ENCODE data around the gene FBN3. TPM values are rescaled to one million over a fixed set of nuclear protein-coding genes. Genes with fewer than 3 reads are reported as not detected.

FBN3 gene
- total RNA-seq, 1 donor, result not detected

- TF ChIP-seq CTCF (IDR thresholded peaks at IDR 0.05; ENCODE audit: insufficient read depth, low read length), result no peak
- no peak overlapping the region for H3K4me3 ChIP-seq (ENCODE audit: low read depth, low read length)
- DNase-seq (ENCODE audit: low read depth), result no peak
Measured at GRCh38 chr19:8045872-8046568, 103.4 kb downstream of the FBN3 start.

GRCh38 chr19:8044018-8044417 lies 105.4 kb downstream of the FBN3 start:
- no peak for TF ChIP-seq CTCF (IDR thresholded peaks at IDR 0.05; ENCODE audit: insufficient read depth, low read length)
- no peak for DNase-seq (ENCODE audit: low read depth)
- H3K4me3 ChIP-seq (ENCODE audit: low read depth, low read length), result no peak overlapping the region

GRCh38 chr19:8042900-8043299 lies 106.5 kb downstream of the FBN3 start:
- TF ChIP-seq CTCF (IDR thresholded peaks at IDR 0.05; ENCODE audit: insufficient read depth, low read length), result no peak
- H3K4me3 ChIP-seq (ENCODE audit: low read depth, low read length), result no peak overlapping the region
- DNase-seq (ENCODE audit: low read depth), result no peak

GRCh38 chr19:8041531-8041931 lies 107.9 kb downstream of the FBN3 start:
- no peak for TF ChIP-seq CTCF (IDR thresholded peaks at IDR 0.05; ENCODE audit: insufficient read depth, low read length)
- DNase-seq (ENCODE audit: low read depth), result no peak
- no peak overlapping the region for H3K4me3 ChIP-seq (ENCODE audit: low read depth, low read length)

- no peak for TF ChIP-seq CTCF (IDR thresholded peaks at IDR 0.05; ENCODE audit: insufficient read depth, low read length)
- no peak for DNase-seq (ENCODE audit: low read depth)
- no peak overlapping the region for H3K4me3 ChIP-seq (ENCODE audit: low read depth, low read length)
Measured at GRCh38 chr19:8039231-8039630, 110.2 kb downstream of the FBN3 start.

GRCh38 chr19:8038815-8039214 lies 110.6 kb downstream of the FBN3 start:
- TF ChIP-seq CTCF (IDR thresholded peaks at IDR 0.05; ENCODE audit: insufficient read depth, low read length), result no peak
- no peak for DNase-seq (ENCODE audit: low read depth)

More at GRCh38 chr19:8038815-8039214, 110.6 kb downstream of the FBN3 start:
- H3K4me3 ChIP-seq (ENCODE audit: low read depth, low read length), result no peak overlapping the region
